HG03575 (cell line): ENCODE results near the gene IL12B.
"Not testable (repeated sequence)": the region's sequence is repeated elsewhere in the genome, so short reads cannot be mapped to it uniquely, and the experiment has no call there.

Source experiments
- ATAC-seq: cut with Tn5 transposase; IDR thresholded peaks from one replicate; pipeline ENCODE4 v1.9.1; 2021; ENCODE audit not compliant: unreplicated experiment, insufficient number of reproducible peaks, low FRiP score; ENCODE audit errors: extremely low read depth

Gene IL12B

DNA sequence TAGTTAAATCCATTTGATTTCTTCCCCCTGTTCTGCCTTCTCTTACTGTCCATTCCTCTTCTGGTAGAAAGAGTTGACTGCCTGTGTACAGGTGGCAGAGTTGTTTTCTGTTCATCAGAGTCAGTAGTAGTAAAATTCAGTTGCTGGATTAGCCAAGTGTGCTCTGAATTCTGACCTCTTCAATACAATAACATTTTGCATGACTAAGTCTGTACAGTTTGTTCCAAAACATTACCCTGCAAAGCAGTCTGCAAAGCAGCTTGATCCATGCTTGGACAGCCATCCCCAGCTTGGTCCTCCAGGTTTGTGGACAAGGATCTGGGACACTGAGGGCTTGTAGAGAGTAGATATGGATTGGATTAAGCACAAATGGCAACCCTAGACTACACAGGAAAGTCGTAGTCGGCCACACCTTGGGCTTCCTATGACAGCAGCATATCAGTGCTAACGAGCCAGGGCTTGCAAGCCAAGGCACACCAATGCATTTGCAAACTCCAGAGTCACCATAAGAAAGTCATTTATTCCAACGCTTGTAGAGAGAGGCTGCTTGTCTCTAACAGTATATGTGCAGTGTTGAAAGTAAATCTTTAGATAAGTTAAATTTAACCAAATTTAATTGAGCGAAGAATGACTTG is 25.2 kb downstream of the IL12B start:
- ATAC-seq = no peak

DNA sequence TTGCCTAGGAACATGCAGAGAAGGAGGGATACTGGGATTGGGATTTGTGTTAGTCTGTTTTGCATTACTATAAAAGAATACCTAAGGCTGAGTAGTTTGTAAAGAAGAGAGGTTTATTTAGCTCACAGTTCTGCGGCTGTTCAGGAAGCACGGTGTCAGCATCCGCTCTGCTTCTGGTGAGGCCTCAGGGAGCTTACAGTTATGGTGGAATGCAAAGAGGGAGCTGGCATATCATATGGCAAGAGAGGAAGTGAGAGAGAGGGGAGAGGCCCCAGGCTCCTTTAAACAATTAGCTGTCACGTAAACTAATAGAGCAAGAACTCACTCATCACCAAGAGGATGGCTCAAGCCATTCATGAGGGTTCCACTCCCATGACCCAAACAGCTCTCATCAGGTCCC is 27.0 kb downstream of the IL12B start:
- ATAC-seq = no peak

- not testable (repeated sequence) for ATAC-seq
Observed at GRCh38 chr5:159301929-159302860, 28.1 kb downstream of the IL12B start.

DNA sequence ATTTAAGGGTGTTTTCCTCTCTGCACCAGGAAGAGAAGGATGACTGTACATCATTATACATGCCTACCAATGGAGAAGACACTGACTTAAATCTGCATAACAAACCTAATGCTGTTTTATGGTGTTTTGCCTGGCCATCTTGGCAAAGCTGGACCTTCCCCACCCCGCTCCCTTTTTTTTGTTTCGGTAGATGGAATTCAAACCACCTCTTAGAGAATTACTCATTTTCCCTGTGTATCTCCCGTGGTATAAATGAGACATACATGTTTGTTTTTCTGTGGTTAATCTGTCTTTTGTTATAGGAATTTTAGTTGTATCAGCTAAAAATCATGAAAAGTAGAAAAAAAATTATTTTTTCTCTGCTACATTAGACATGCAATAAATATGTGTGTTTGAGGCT is 28.8 kb downstream of the IL12B start:
- ATAC-seq = no peak

- not testable (repeated sequence) for ATAC-seq
Observed at GRCh38 chr5:159297300-159297699, 33.0 kb downstream of the IL12B start.

GRCh38 chr5:159294921-159295320 is 35.4 kb downstream of the IL12B start:
- no peak for ATAC-seq

- ATAC-seq = no peak
Observed at GRCh38 chr5:159290741-159291140, 39.5 kb downstream of the IL12B start.

GRCh38 chr5:159286420-159287035 is 43.8 kb downstream of the IL12B start:
- no peak for ATAC-seq

GRCh38 chr5:159274676-159275075 is 55.6 kb downstream of the IL12B start:
- no peak for ATAC-seq

GRCh38 chr5:159273923-159274322 is 56.4 kb downstream of the IL12B start:
- ATAC-seq = no peak

DNA sequence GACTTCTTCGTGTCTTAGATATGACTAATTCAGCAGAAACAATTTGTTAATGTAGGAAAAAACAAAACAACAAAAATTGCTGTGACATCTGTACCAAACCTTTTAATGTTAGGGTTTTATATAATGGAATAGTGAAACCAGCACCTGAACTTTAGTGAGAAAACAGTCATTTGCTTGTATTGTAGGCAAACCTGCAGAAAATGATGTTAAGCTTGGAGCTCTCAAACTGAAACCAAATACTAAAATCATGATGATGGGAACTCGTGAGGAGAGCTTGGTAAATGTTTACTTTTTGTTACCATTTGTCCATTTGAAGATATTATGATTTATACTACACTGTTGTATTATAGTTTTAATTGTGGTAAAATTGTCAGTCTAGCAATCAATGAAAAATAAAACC is 60.6 kb downstream of the IL12B start:
- ATAC-seq = no peak

DNA sequence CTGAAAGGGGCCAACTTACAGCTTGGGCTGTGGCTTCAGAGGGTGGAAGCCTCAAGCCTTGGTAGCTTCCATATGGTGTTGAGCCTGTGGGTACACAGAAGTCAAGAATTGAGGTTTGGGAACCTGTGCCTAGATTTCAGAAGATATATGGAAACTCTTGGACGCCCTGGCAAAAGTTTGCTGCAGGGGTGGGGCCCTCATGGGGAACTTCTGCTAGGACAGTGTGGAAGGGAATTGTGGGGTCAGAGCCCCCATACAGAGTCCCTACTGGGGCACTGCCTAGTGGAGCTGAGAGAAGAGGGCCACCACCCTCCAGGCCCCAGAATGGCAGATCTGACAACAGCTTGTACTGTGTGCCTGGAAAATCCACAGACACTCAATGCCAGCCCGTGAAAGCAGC is 63.5 kb downstream of the IL12B start:
- not testable (repeated sequence) for ATAC-seq
